Kidney epithelial cell (primary cell): Measurements from ENCODE around the gene UNC13A. TPM values are rescaled to one million over a fixed set of nuclear protein-coding genes. Genes with fewer than 3 reads are reported as not detected.

Source experiments
- DNase-seq: peaks from one replicate; pipeline ENCODE4 v3.0.0-alpha.2; 2010; ENCODE audit warnings: low read depth
- H3K27me3 ChIP-seq: 2 replicates; pipeline ENCODE4 v1.6.0; 2011; ENCODE audit warnings: low read length; ENCODE audit not compliant: control insufficient read depth, insufficient read depth
- H3K36me3 ChIP-seq: 2 replicates; pipeline ENCODE4 v1.5.1; 2011; ENCODE audit warnings: low read length; ENCODE audit not compliant: control insufficient read depth, insufficient read depth
- H3K4me3 ChIP-seq: 2 replicates; pipeline ENCODE4 v1.5.1; 2011; ENCODE audit warnings: low read depth, mild to moderate bottlenecking, control low read depth, low read length
- CTCF ChIP-seq: IDR thresholded peaks from 2 replicates; pipeline ENCODE4 v1.5.1; 2011; ENCODE audit warnings: mild to moderate bottlenecking, moderate library complexity, low read length, control low read depth, inconsistent platforms; ENCODE audit not compliant: insufficient read depth, poor library complexity, severe bottlenecking
- total RNA-seq: library from RNA; depleted of rRNA; stranded (reverse); fragments of >200 nt; gene quantifications from 2 replicates; pipeline ENCODE4 v1.2.3, GENCODE V29; 2015

The UNC13A gene
- total RNA-seq, 1 donor from 2014 or later = 2.0 TPM

- Histone ChIP-seq H3K27me3 (peaks cover 39% of the 10 kb centered on the region), H3K36me3 (no peaks in the 10 kb centered on the region), H3K4me3 (no peak overlapping the region)
- TF ChIP-seq CTCF = no peak
- no peak for DNase-seq
Observed at GRCh38 chr19:17686592-17687024, 1.5 kb downstream of the UNC13A start.

DNA sequence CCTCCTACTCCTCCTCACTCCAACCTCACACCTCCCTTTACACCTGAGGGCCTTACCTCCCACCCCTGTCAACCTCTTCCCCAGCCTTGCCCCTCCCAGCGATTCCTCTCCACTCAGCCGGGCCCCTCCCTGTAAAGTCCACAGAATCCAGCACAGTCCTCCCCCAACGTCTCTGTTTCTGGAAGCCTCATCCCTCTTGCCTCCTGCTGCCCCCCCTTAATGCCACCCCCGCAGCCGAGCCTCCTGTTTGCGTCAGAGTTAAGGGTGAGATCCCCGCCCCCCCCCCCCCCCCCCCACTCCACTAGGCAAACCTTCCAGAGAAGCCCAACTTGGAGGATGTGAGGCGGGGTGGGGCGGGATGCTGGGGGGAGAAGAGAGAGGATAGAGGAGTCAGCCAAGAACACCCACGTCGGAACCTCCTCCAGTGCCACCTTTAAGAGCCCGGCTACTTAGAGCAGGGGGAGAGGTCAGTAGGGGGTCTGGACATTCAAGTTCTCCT is 2.1 kb downstream of the UNC13A start:
- no peak for TF ChIP-seq CTCF
- Histone ChIP-seq H3K4me3 (no peak overlapping the region), H3K36me3 (no peaks in the 10 kb centered on the region)

GRCh38 chr19:17685451-17686022 is 2.6 kb downstream of the UNC13A start:
- Histone ChIP-seq H3K4me3 (no peak overlapping the region), H3K27me3 (peaks cover 42% of the 10 kb centered on the region), H3K36me3 (no peaks in the 10 kb centered on the region)
- no peak for TF ChIP-seq CTCF
- DNase-seq = no peak

More for the DNA sequence above, 2.1 kb downstream of the UNC13A start:
- peaks cover 40% of the 10 kb centered on the region for H3K27me3 ChIP-seq
- no peak for DNase-seq

DNA sequence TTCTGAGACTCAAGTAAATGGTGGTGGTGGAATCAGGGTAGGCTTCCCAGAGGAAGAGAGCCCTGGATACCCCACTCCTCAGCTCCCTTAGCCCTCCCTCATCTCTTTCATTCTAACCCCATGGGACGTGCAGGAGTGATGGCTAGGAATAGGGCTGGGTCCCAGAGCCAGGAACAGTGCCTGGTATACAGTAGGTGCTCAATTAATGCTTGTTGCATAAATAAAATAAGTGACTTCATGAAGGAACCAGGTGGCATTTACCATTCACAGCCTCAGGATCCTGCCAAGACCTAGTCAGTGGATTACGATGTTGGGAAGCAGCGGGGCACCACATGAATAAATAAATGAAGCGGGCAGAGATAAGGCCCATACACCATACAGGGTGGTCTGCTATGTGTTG is 3.9 kb downstream of the UNC13A start:
- TF ChIP-seq CTCF = no peak
- H3K4me3 ChIP-seq = no peak overlapping the region

DNA sequence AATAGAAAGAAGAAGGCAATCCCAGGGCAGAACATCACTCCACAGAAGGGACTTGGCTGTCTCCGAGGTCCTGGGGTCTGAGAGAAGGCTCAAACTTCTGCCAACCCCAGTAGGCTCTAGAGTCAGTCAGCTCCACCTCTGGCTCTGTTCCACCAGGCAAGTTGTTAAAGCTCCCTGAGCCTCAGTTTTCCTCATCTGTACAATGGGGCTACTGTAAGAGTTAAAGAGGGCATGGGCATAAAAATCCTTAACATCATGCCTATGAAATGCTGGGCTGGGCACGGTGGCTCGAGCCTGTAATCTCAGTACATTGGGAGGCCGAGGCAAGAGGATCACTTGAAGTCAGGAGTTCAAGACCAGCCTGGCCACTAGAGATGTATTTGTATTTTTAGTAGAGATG is 5.1 kb downstream of the UNC13A start:
- H3K36me3 ChIP-seq = no peaks in the 10 kb centered on the region
- no peak for TF ChIP-seq CTCF
- H3K4me3 ChIP-seq = no peak overlapping the region
- no peak for DNase-seq
- H3K27me3 ChIP-seq = peaks cover 44% of the 10 kb centered on the region

More for the DNA sequence above, 3.9 kb downstream of the UNC13A start:
- Histone ChIP-seq H3K27me3 (peaks cover 53% of the 10 kb centered on the region), H3K36me3 (no peaks in the 10 kb centered on the region)
- DNase-seq = no peak

DNA sequence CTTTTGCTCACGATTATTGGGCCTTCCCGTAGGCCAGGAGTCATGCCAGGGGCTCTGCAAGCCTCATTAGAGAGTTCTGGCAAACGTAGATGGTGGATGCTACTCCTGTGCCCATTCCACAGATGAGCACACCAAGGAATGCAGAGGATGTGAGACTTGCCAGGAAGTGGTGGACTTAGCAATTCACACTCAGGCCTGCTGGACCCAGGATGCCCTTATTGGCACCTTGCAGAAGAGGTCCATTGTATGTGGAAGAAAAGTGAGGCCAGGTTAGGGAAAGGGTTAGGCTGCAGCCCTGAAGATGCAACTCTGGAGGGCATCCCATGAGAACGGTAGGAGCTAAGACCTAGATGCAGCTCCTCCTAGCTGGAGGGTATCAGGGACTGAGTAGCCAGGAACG is 5.9 kb downstream of the UNC13A start:
- H3K4me3 ChIP-seq = no peak overlapping the region
- peaks cover 36% of the 10 kb centered on the region for H3K27me3 ChIP-seq
- DNase-seq = no peak
- H3K36me3 ChIP-seq = no peaks in the 10 kb centered on the region
- TF ChIP-seq CTCF = no peak
